ENCODE measurements around the gene PTPRCAP. TPM values are rescaled to one million over a fixed set of nuclear protein-coding genes. Genes with fewer than 3 reads are reported as not detected.
"Not testable (repeated sequence)": the region's sequence is repeated elsewhere in the genome, so short reads cannot be mapped to it uniquely, and the experiment has no call there.

Gene PTPRCAP, protein sequence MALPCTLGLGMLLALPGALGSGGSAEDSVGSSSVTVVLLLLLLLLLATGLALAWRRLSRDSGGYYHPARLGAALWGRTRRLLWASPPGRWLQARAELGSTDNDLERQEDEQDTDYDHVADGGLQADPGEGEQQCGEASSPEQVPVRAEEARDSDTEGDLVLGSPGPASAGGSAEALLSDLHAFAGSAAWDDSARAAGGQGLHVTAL
- total RNA-seq (2014; rRNA removed; shearing (Covaris generic)) = 0.20 and 0.47 TPM in 2 replicates

DNA sequence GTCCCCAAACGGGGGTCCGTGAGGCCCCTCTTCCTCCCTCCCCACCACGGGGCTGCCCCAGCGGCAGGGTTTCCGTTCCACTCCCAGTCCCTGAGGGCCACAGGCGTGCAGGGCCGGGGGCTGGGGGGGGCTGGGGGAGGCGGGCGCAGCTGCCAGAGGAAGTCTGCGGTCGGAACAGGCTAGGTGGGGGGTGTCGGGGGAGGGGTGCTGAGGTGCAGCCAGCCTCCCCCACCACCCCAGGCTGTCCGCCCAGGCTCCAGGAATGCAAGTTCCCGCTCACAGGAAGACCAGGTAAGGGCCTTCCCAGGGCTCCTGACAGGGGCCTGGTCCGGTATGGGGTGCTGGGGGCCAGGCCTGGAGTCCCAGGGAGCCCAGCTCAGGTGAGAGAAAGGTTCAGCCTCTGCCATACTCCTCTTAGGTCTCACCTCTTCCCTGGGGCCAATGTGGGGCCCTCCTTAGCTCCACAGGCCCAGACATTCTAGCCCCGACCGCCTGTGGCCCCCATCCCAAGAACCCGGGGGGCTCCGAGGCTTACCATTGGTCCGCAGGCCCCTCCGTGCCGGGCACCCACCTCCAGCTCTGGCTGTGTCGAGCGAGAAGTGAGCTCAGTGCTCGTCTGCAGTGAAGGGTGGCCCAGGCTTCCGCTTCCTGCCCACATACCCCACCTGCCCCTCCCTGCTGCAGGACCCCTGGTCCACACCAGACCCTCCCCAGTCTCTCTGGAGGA is at the start of gene PTPRCAP:
TSS of gene PTPRCAP (minus strand) at position 601 of the 727 bp plus-strand sequence. CDS start at position 538, 63 bp downstream.
- no peak for DNase-seq (ENCODE audit: low read depth)

DNA sequence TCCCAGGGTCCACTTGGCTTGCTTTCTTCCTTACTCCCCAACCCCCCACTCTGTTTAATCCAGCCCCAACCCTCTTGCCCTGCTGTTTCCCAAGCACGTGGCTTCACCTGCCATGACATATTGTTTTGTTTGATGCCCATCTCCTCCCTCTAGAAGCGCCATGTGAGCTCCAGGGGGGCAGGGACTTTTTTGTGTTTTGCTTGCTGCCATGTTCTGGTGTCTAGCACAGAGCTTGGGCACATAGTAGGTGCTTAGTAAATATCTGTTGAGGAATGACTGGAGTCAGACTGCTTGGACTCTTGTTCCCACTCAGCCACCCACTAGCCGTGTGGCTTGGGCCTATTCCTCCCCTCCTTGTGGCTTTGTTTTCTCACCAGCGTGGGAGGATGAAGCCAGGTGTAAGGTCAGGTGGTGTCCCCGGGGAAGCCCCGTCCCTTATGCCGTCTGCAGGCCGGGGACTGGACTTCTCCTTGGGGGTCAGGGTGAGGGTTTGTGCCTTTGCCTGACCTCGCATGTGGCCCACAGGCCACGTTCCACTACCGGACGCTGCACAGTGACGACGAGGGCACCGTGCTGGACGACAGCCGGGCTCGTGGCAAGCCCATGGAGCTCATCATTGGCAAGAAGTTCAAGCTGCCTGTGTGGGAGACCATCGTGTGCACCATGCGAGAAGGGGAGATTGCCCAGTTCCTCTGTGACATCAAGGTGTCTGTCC is 49.2 kb upstream of the PTPRCAP start:
- no peak for DNase-seq (ENCODE audit: low read depth)

DNA sequence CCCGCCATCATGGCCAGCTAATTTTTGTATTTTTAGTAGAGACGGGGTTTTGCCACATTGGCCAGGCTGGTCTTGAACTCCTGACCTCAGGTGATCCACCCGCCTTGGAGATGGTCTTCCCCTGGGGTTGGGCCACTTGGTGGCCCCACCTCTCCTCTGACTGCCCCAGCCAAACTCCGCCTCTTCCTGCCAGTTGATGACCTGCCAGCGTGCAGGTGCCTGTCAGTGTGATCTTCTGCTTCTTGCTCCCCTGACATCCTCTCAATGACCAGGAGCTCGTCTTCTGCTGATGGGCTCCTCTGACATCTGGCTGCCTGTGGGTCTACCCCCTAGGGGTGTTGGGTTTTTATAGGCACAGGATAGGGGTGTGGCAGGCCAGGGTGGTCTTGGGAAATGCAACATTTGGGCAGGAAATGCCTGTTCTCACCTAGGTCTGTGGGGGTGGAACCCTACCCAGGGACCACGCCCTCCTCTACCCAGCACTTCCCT is 48.4 kb upstream of the PTPRCAP start:
- not testable (repeated sequence) for DNase-seq (ENCODE audit: low read depth)

DNA sequence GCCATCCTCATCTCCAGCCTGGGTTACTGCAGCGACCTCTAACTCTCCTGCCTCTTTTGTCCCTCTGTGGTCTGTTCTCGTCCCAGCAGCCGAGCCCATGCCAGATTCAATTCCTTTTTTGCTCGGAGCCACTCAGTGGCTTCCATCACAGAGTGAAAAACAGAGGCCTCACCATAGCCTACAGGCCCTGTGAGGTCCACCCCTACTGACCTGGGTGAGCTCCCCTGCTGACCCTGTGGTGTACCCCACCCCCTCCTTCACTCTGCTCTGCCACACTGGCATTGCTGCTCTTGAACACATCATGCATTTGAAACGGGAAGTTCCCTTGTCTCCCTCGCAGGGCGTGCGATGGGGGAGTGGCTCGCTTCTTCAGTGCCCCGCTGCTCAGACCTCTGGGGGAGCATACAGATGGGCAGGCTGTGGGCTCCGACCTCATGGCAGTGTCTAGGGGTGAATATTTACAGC is 47.4 kb upstream of the PTPRCAP start:
- no peak for DNase-seq (ENCODE audit: low read depth)

DNA sequence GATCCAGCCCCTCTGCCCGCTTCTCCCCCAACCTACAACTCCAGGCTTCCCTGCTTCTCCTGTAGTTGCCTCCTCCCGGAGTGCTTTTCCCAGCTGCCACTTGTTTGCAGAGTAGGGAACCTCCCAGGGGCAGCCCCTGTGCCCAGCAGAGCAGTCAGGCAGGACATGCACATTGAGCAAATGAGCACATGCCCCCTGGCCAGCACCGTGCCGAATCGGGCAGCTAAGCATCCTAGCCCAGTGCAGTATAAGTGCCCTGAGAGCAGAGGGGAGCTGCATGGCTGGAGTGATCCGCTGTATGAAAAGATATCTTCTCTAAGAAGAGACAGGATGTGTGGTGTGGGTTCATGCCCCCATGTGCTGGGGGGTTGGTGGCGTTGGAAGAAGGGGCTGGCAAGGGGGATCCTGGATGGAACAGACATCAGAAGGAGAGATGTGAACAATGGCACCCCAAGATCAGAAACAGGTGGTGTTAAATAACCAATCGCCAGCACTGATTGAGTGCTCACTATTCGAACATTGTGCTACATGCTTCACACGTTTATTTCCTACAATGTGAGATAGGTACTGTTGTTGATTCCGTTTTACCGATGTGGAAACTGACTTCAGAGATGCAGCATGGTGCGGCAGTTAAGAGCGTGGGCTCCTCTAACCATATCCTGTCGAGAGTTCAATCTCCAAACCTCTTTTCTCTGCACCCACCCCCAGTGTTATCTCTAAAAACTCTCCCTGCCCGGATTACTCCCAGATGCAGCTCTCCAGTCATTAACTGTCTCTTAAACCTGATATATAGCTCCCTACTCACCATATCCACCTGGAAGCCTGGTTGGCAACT is 46.6 kb upstream of the PTPRCAP start:
- DNase-seq (ENCODE audit: low read depth) = no peak

DNA sequence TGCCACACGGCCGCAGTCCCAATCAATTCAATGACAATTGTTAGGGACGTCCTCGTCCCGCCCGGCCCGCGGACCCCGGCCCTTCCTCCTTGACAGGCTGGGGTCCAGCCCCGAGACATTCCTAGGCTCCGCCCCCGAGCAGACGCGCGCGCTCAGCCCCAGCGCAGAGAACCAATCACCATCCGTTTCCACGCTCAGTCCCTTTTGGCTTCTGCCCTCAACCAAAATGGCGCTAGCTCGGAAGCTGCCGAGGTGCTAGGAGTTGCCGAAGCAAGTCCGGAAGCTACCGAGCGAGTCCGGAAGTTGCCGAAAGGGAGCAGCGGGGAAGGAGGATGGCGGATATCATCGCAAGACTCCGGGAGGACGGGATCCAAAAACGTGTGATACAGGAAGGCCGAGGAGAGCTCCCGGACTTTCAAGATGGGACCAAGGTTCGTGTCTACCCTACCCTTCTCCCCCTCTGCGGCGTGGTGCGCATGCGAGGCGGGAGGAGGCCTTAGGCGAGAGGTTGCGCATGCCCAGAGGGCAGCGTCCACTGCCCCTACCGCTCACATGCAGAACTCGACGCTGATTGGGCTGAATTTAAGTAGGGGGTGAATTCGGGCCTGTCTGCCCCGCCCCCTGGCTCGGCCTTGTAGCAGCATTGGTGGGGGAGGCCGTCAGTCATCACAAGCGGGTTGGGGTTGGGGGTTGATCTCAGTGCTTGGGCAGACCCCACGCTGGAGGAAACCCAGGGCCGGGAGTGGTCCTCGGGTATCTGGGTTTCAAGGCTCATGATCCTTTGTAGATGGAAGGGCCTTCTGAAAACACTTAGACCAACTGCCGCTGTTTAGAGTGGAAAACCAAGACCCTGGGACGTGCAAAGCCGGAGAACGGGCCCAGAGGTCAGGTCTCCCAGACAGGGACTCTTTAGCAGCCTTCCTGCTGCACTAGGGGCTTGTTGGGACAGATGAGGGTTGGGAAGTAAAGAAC is 45.6 kb upstream of the PTPRCAP start, which contains the start of gene AIP:
TSS of gene AIP (plus strand) at position 200 of the 972 bp plus-strand sequence. CDS start at position 333, 133 bp downstream.
- DNase-seq (ENCODE audit: low read depth) = peak; percentile 98

DNA sequence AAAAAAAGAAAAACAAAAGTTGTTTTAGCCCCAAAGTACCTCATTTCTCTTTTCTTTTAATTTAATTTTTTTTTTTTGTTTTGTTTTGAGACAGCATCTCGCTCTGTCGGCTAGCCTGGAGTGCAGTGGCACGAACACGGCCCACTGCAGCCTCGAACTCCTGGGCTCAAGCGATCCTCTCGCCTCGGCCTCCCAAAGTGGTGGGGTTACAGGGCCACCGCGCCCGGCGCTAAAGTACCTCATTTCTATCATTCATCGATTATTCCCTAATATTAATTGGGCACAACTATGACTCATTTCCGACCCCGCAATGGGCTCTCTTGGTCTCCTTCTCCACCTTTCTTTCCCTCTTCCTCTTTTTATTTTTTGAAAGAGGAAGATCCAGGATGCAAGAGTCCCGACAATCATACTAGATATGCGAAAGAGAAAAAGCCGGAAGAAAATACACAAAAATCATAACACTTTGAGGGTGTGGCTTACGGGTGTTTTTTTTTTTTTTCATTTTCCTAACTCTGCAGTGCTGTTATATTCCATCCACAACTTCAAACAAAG is 44.9 kb upstream of the PTPRCAP start:
- no peak for DNase-seq (ENCODE audit: low read depth)

DNA sequence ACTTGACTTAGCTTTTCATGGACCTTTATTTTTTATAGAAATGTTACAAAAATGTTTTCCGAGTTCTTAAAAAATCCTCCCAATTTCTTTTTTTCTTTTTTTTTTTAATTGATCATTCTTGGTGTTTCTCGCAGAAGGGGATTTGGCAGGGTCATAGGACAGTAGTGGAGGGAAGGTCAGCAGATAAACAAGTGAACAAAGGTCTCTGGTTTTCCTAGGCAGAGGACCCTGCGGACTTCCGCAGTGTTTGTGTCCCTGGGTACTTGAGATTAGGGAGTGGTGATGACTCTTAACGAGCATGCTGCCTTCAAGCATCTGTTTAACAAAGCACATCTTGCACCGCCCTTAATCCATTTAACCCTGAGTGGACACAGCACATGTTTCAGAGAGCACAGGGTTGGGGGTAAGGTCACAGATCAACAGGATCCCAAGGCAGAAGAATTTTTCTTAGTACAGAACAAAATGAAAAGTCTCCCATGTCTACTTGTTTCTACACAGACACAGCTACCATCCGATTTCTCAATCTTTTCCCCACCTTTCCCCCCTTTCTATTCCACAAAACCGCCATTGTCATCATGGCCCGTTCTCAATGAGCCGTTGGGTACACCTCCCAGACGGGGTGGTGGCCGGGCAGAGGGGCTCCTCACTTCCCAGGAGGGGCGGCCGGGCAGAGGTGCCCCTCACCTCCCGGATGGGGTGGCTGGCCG is 40.0 kb upstream of the PTPRCAP start:
- DNase-seq (ENCODE audit: low read depth) = not testable (repeated sequence)

DNA sequence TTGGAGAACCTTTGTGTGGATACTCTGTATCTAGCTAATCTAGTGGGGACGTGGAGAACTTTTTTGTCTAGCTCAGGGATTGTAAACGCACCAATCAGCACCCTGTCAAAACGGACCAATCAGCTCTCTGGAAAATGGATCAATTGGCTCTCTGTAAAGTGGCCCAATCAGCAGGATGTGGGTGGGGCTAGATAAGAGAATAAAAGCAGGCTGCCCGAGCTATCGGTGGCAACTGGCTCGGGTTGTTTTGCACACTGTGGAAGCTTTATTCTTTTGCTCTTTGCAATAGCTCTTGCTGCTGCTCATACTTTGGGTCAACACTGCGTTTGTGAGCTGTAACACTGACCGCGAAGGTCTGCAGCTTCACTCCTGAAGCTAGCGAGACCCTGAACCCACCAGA is 39.2 kb upstream of the PTPRCAP start:
- DNase-seq (ENCODE audit: low read depth) = not testable (repeated sequence)

DNA sequence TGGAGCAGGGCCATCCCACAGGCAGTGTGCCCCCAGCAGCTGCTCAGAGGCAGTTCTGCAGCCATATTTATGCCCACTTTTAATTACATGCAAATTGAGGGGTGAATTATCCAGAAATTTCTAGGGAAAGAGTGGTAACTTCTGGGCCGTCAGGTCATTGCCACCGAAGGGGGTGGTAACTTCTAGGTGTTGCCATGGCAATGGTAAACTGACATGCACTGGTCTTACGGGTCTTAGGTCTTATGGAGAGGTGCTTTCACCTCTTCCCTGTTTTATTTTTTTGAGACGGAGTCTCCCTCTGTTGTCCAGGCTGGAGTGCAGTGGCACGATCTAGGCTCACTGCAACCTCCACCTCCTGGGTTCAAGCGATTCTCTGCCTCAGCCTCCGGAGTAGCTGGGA is 35.4 kb upstream of the PTPRCAP start:
- DNase-seq (ENCODE audit: low read depth) = no peak

DNA sequence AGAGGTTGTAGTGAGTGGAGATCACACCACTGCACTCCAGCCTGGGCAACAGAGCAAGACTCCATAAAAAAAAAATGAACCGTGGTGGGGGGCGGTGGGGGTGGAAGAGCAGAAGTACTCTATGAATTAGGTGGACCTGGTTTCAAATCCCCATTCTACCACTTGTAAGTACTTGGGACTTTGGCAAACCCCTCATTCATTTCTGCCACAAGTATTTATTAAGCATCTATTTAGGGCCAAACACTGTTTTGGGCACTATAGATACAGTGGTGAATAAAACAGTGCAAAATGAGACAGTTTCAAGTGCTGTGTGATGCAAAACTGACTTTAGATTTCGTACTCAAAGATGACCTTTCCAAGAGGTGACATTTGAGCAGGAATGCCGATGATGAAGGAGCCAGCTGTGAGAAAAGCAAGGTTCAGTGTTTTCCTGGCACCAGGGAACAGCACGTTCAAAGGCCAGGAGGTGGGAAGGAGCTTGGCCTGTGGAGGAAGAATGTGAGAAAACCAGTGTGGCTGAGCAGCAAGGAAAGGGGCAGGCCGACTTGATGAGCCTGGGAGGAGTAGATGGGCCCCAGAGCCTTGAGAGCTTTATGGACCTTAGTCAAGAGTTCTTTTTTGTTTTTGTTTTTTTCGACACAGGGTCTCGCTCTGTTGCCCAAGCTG is 33.0 kb upstream of the PTPRCAP start:
- no peak for DNase-seq (ENCODE audit: low read depth)

DNA sequence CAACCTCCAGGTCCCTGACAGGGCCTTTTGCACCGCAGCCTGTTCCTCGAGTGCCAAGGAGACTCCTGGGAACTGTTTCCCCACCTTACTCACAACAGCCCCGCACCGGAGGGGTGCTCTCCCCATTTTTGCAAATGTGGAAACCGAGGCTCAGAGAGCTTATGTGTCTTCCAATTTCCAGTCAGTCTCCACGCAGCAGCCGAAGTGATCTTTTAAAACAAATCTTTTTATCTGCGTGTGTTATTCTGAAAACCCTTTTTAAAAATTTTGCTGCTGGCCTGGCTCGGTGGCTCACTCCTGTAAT is 32.0 kb upstream of the PTPRCAP start:
- DNase-seq (ENCODE audit: low read depth) = no peak

DNA sequence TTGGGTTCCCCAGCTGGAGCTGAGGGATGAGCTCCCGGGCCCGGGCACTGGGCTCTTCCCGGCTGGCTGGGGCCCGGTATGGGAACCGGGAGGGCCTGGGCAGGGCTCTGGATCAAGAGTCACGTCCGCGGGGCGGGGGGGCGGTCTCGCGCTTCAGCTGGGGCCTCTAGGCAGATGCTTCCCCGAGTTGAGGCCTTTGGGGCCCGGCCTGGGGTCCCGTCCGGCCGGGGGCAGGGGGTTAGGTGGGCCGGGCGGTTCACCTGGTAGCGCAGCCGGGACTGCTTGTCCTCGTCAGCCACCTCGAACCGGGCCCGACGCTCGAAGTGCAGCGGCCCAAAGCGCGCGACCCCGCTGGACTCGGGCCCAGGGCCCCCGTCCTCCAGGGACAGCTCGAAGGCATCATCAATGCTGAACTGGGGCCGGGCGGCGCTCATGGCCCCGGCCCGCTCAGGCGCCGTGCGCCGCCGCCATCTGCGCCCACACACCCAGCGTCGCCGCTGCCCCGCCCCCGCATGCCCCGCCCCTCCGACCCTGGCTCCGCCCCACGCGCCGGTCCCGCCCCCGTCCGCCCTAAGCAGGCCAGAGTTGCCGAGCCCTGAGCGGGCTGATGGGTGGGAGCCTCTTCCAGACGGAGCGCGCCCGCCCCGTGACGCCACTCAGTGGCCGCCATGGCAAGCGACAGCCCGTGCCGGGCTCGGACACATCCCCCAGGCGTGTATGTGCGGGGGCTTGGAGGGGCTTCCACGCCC is 31.5 kb upstream of the PTPRCAP start, which contains the start of gene TMEM134:
TSS of gene TMEM134 (minus strand) at position 493 of the 749 bp plus-strand sequence. CDS start at position 434, 59 bp downstream.
- peak; percentile 85 for DNase-seq (ENCODE audit: low read depth)

DNA sequence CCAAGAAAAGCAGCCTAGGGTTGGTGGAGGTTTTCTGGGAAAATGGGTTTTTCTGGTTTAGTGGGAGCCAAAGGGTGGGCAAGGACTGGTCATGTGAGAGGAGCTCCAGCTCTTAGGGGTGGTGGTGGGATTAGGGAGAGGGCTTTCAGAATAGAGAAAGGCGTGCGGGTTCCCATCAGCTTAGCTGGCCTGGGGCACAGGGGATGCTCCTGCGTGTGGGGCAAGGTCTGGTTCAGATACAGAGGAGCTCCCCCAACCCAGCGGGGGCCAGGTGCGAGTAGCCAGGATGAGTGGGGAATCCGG is 30.9 kb upstream of the PTPRCAP start:
- no peak for DNase-seq (ENCODE audit: low read depth)

DNA sequence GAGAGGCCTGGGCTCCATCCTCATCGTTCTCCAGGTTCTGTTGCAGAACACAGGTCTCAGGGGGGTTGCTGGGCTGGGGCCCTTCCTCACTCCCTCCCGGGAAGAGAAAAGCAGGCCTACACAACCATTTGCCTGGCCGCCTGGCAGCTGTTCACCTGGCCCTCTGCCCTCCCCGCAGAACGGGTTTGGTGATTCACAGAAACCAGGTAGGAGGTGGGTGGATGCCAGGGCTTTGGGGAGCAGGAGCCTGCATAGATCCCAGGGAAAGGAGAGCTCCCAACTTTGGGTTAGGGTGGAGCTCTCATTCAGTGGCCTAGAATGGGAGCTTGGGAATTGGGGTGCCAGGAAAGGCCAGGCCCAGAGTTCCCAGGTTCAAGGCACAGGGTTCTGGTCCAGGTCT is 30.6 kb upstream of the PTPRCAP start:
- peak; percentile 54 for DNase-seq (ENCODE audit: low read depth)

DNA sequence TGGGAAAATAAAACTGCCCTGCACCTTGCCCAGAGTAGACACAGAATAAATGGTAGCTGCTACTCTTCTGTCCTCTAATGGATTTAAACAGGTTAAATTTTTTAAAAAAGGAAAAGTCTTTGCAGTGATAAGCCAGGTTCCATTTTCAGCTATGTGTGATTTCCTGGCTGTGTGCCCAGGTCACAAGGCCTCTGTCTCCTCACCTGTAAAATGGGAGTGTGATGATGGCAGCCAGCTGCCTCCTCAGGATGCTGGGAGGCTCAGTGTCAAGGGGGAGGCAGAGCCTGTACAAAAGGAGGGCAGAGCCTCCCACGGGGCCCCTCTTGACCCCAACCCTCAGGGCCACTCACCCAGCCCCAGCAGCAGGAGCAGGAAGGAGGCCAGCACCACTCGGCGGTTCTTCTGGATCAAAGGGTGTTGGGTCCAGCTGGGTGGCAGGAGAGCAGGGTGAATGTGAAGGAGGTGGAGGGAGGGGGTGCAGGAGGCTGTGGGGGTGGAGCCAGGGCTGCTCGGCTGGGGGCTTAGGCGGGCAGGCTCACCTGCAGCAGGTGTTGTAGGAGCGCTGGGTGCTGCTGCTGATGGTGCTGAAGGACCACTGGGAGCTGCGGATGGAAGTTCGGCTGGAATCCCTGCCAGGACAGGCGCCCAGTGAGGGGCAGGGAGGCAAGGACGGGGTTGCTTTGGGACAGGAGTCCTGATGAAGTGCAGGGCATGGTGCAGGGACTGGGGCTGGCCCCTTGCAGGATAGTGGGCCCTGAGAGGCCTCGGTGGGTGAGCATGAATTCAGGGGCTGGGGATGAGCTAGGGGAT is 29.7 kb upstream of the PTPRCAP start:
- no peak for DNase-seq (ENCODE audit: low read depth)

DNA sequence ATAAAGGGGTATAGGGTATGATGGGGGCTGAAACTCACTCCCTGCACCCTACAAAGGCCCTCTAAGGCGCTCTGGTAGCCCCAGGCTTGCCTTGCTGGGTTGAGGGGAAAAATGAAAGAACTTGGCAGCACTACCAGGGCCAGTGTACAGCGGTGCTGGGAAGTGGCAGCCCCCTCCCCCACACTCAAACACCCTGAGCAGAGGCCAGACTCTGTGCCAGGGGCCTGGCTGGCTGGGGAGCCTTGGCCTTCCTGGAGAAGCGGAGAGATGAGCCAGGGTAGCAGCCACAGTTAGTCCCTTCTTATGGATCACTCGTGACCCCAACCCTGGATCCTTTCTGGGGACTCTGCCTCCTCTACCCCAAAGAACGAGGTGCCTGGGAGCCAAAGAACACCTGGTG is 28.9 kb upstream of the PTPRCAP start:
- DNase-seq (ENCODE audit: low read depth) = no peak
